ENCODE measurements around the gene CFAP251.

DNA sequence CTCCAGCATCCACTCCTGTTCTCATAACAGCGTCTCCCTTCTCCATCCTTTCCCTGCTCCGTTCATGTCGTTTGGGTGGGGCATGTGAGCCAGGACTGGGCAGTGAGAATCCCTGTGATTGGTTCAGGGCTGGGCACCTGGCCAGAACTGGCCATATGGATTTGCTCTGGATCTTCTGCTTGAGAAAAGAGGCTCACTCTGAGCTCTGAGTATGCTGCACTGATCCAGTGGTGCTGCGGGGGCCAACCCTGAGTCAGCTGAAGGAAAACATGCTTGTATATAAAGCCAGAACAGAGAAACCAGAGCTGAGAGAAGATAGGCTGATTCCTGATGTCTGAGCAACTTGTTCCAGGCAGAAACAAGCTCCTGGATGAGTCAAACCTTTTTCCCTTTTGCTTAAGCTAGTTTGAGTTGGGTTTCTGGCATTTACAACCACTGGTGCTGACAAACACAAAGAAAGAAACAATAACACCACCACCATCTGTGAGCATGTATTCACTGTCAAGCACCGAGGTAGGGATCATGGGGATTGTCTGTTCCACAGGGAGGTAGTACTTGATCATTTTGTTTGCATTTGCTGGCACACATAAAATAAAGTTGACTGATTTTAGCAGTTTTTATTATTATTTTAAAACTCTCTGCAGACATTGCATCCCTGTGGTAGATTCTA lies 45.7 kb upstream of the CFAP251 start:
- no peak for TF ChIP-seq EZH2 (IDR thresholded peaks at IDR 0.05; ENCODE audit: low read length, missing control alignments)
- TF ChIP-seq, protein P1, sequence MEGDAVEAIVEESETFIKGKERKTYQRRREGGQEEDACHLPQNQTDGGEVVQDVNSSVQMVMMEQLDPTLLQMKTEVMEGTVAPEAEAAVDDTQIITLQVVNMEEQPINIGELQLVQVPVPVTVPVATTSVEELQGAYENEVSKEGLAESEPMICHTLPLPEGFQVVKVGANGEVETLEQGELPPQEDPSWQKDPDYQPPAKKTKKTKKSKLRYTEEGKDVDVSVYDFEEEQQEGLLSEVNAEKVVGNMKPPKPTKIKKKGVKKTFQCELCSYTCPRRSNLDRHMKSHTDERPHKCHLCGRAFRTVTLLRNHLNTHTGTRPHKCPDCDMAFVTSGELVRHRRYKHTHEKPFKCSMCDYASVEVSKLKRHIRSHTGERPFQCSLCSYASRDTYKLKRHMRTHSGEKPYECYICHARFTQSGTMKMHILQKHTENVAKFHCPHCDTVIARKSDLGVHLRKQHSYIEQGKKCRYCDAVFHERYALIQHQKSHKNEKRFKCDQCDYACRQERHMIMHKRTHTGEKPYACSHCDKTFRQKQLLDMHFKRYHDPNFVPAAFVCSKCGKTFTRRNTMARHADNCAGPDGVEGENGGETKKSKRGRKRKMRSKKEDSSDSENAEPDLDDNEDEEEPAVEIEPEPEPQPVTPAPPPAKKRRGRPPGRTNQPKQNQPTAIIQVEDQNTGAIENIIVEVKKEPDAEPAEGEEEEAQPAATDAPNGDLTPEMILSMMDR (conservative IDR thresholded peaks at IDR 0.05 in 1 of 2, IDR thresholded peaks at IDR 0.05 in 1 of 2; ENCODE audit: low read depth in 1 of 2, low read length in 2 of 2): no peak
